Stimulated activated naive B cell treated with anti-CD40 and anti-IgM and Interleukin-4, amounts not matched to agents 10 μg/mL and 1 μg/mL and 100 μg/mL, for 72 hours (primary cell): ENCODE data around the gene EBLN2.
A peak's percentile ranks its signal among the peaks of the same experiment; 100 is the strongest.

ENCODE experiments used
- ATAC-seq, 2 donors: fragments of 150-1000 bp; cut with Tn5 transposase; replicated peaks; 2 replicates each; pipeline ENCODE4 v1.10.0; 2021; ENCODE audit warnings: moderate library complexity in 1 of 2
- DNase-seq: peaks from one replicate; pipeline ENCODE4 v3.0.0; 2021
- H3K27ac Mint-ChIP-seq: one replicate; pipeline ENCODE4 v1.8.0; 2022; ENCODE audit warnings: mild to moderate bottlenecking, mixed read lengths
- H3K27me3 Mint-ChIP-seq, 2 donors: one replicate each; pipeline ENCODE4 v1.8.0; 2022; ENCODE audit warnings: mixed read lengths in 2 of 2
- H3K36me3 Mint-ChIP-seq, 2 donors: one replicate each; pipeline ENCODE4 v1.8.0; 2022; ENCODE audit warnings: mixed read lengths in 2 of 2, mild to moderate bottlenecking in 1 of 2
- H3K4me1 Mint-ChIP-seq, 2 donors: one replicate each; pipeline ENCODE4 v1.8.0; 2022; ENCODE audit warnings: mixed read lengths in 2 of 2, mild to moderate bottlenecking in 1 of 2
- H3K4me3 Mint-ChIP-seq, 2 donors: one replicate each; pipeline ENCODE4 v1.8.0; 2022; ENCODE audit warnings: mild to moderate bottlenecking in 2 of 2, mixed read lengths in 2 of 2, moderate library complexity in 1 of 2
- H3K9me3 Mint-ChIP-seq, 2 donors: one replicate each; pipeline ENCODE4 v1.8.0; 2022; ENCODE audit warnings: mixed read lengths in 2 of 2, mild to moderate bottlenecking in 1 of 2

EBLN2 gene

GRCh38 chr3:73061416-73061815, at the start of gene EBLN2:
Gene EBLN2 (plus strand): TSS chr3:73061659. CDS start chr3:73062082, 423 bp downstream.
- Mint-ChIP-seq H3K36me3 (peaks cover 22 to 36% of the 10 kb centered on the region in 2 donors), H3K9me3 (no peaks in the 10 kb centered on the region)

GRCh38 chr3:73018298-73018697, 43.2 kb upstream of the EBLN2 start:
- Mint-ChIP-seq H3K4me1 (peaks cover 14 to 39% of the 10 kb centered on the region in 2 donors), H3K36me3 (peaks cover 6 to 38% of the 10 kb centered on the region in 2 donors), H3K27me3 (no peaks in the 10 kb centered on the region), H3K27ac (no peak overlapping the region), H3K9me3 (no peaks in the 10 kb centered on the region), H3K4me3 (no peak overlapping the region)
- ATAC-seq (no peak), DNase-seq (no peak)

More at GRCh38 chr3:73061416-73061815, at the start of gene EBLN2:
- ATAC-seq (no peak), DNase-seq (no peak)
- no peak within 1 kb of the TSS for H3K27ac Mint-ChIP-seq
- no peak within 1 kb of the TSS for H3K4me3 Mint-ChIP-seq
- no peaks in the 10 kb centered on the region for H3K27me3 Mint-ChIP-seq
- H3K4me1 Mint-ChIP-seq: peaks cover 2 to 4% of the 10 kb centered on the region in 2 donors

- ATAC-seq (no peak), DNase-seq (no peak)
- Mint-ChIP-seq H3K27me3 (no peaks in the 10 kb centered on the region), H3K4me1 (peaks cover 14 to 39% of the 10 kb centered on the region in 2 donors), H3K36me3 (peaks cover 6 to 38% of the 10 kb centered on the region in 2 donors), H3K27ac (no peak overlapping the region), H3K4me3 (no peak overlapping the region), H3K9me3 (no peaks in the 10 kb centered on the region)
Observed at GRCh38 chr3:73018790-73019441, 42.5 kb upstream of the EBLN2 start.

- H3K4me1 Mint-ChIP-seq: peaks cover 24 to 48% of the 10 kb centered on the region in 2 donors
- H3K9me3 Mint-ChIP-seq: no peaks in the 10 kb centered on the region
- no peak overlapping the region for H3K4me3 Mint-ChIP-seq
- no peak for ATAC-seq
- peaks cover 7 to 37% of the 10 kb centered on the region in 2 donors for H3K36me3 Mint-ChIP-seq
- H3K27me3 Mint-ChIP-seq: no peaks in the 10 kb centered on the region
- DNase-seq: no peak
- H3K27ac Mint-ChIP-seq: no peak overlapping the region
Observed at GRCh38 chr3:73021301-73021835, 40.1 kb upstream of the EBLN2 start.

- H3K36me3 Mint-ChIP-seq: peaks cover 20 to 34% of the 10 kb centered on the region in 2 donors
- peak in 1 of 2 donors; percentile 33 for ATAC-seq
- no peak for DNase-seq
- H3K4me3 Mint-ChIP-seq: no peak overlapping the region
- peaks cover 26 to 57% of the 10 kb centered on the region in 2 donors for H3K4me1 Mint-ChIP-seq
- no peaks in the 10 kb centered on the region for H3K9me3 Mint-ChIP-seq
- H3K27ac Mint-ChIP-seq: peak overlapping the region; percentile 49
- no peaks in the 10 kb centered on the region for H3K27me3 Mint-ChIP-seq
Observed at GRCh38 chr3:73024836-73025235, 36.6 kb upstream of the EBLN2 start.

- H3K9me3 Mint-ChIP-seq: peaks cover 2 to 3% of the 10 kb centered on the region in 2 donors
- no peak overlapping the region for H3K27ac Mint-ChIP-seq
- H3K36me3 Mint-ChIP-seq: peaks cover 27 to 40% of the 10 kb centered on the region in 2 donors
- H3K4me3 Mint-ChIP-seq: no peak overlapping the region
- ATAC-seq (no peak), DNase-seq (no peak)
- H3K4me1 Mint-ChIP-seq: peaks cover 27 to 67% of the 10 kb centered on the region in 2 donors
- H3K27me3 Mint-ChIP-seq: no peaks in the 10 kb centered on the region
Observed at GRCh38 chr3:73026111-73026759, 35.2 kb upstream of the EBLN2 start.

GRCh38 chr3:73026760-73027113, 34.7 kb upstream of the EBLN2 start:
- Mint-ChIP-seq H3K4me3 (no peak overlapping the region), H3K9me3 (peaks cover 2 to 3% of the 10 kb centered on the region in 2 donors), H3K27ac (no peak overlapping the region), H3K27me3 (no peaks in the 10 kb centered on the region), H3K36me3 (peaks cover 27 to 40% of the 10 kb centered on the region in 2 donors), H3K4me1 (peaks cover 27 to 66% of the 10 kb centered on the region in 2 donors)
- DNase-seq (no peak), ATAC-seq (no peak)

- peaks cover 30 to 47% of the 10 kb centered on the region in 2 donors for H3K36me3 Mint-ChIP-seq
- H3K4me3 Mint-ChIP-seq: no peak overlapping the region
- DNase-seq (no peak), ATAC-seq (no peak)
- H3K27ac Mint-ChIP-seq: no peak overlapping the region
- H3K9me3 Mint-ChIP-seq: peaks cover 2 to 3% of the 10 kb centered on the region in 2 donors
- H3K4me1 Mint-ChIP-seq: peaks cover 33 to 76% of the 10 kb centered on the region in 2 donors
- H3K27me3 Mint-ChIP-seq: no peaks in the 10 kb centered on the region
Observed at GRCh38 chr3:73028803-73029202, 32.7 kb upstream of the EBLN2 start.

- Mint-ChIP-seq H3K9me3 (peaks cover 2 to 3% of the 10 kb centered on the region in 2 donors), H3K4me3 (no peak overlapping the region), H3K4me1 (peaks cover 37 to 80% of the 10 kb centered on the region in 2 donors), H3K36me3 (peaks cover 30 to 50% of the 10 kb centered on the region in 2 donors), H3K27ac (no peak overlapping the region), H3K27me3 (no peaks in the 10 kb centered on the region)
- ATAC-seq (no peak), DNase-seq (no peak)
Observed at GRCh38 chr3:73029321-73029796, 32.1 kb upstream of the EBLN2 start.

GRCh38 chr3:73030073-73030597, 31.3 kb upstream of the EBLN2 start:
- Mint-ChIP-seq H3K36me3 (peaks cover 30 to 52% of the 10 kb centered on the region in 2 donors), H3K27ac (no peak overlapping the region), H3K27me3 (no peaks in the 10 kb centered on the region), H3K4me1 (peaks cover 39 to 81% of the 10 kb centered on the region in 2 donors), H3K4me3 (no peak overlapping the region), H3K9me3 (peaks cover 2 to 3% of the 10 kb centered on the region in 2 donors)
- ATAC-seq (peak in 1 of 2 donors; percentile 38), DNase-seq (no peak)

GRCh38 chr3:73031573-73032103, 29.8 kb upstream of the EBLN2 start:
- no peak overlapping the region for H3K4me3 Mint-ChIP-seq
- no peaks in the 10 kb centered on the region for H3K27me3 Mint-ChIP-seq
- no peak overlapping the region for H3K27ac Mint-ChIP-seq
- peaks cover 2 to 3% of the 10 kb centered on the region in 2 donors for H3K9me3 Mint-ChIP-seq
- no peak for ATAC-seq
- DNase-seq: no peak
- H3K36me3 Mint-ChIP-seq: peaks cover 24 to 54% of the 10 kb centered on the region in 2 donors
- peaks cover 38 to 82% of the 10 kb centered on the region in 2 donors for H3K4me1 Mint-ChIP-seq

- no peak overlapping the region for H3K27ac Mint-ChIP-seq
- H3K9me3 Mint-ChIP-seq: peaks cover 0 to 2% of the 10 kb centered on the region in 2 donors
- ATAC-seq (peak in 1 of 2 donors; percentile 48), DNase-seq (no peak)
- peaks cover 15 to 42% of the 10 kb centered on the region in 2 donors for H3K36me3 Mint-ChIP-seq
- H3K27me3 Mint-ChIP-seq: no peaks in the 10 kb centered on the region
- no peak overlapping the region for H3K4me3 Mint-ChIP-seq
- H3K4me1 Mint-ChIP-seq: peaks cover 37 to 80% of the 10 kb centered on the region in 2 donors
Observed at GRCh38 chr3:73036694-73037591, 24.5 kb upstream of the EBLN2 start.

GRCh38 chr3:73041537-73041936, 19.9 kb upstream of the EBLN2 start:
- Mint-ChIP-seq H3K4me3 (no peak overlapping the region), H3K9me3 (peaks cover 0 to 2% of the 10 kb centered on the region in 2 donors), H3K27ac (no peak overlapping the region), H3K36me3 (peaks cover 12 to 22% of the 10 kb centered on the region in 2 donors), H3K27me3 (no peaks in the 10 kb centered on the region), H3K4me1 (peaks cover 24 to 62% of the 10 kb centered on the region in 2 donors)
- DNase-seq (no peak), ATAC-seq (no peak)
